Right atrium auricular region (tissue), 2 donors: ENCODE results near the gene HCN3. TPM values are rescaled to one million over a fixed set of nuclear protein-coding genes. Genes with fewer than 3 reads are reported as not detected.

ENCODE experiments used
- DNase-seq: peaks from one replicate; pipeline ENCODE4 v3.0.0-alpha.2; 2019; ENCODE audit warnings: low spot score
- H3K27ac ChIP-seq, 2 donors: fragments of 200-600 bp; sonication (generic); 1 replicate in 1 of 2; 2 replicates in 1 of 2; pipeline ENCODE4 v1.5.1; 2016 to 2019
- H3K27me3 ChIP-seq, 2 donors: fragments of 200-600 bp; sonication (generic); one replicate each; pipeline versions ENCODE4 v1.5.1 to v1.6.0; 2017 to 2019
- H3K36me3 ChIP-seq: fragments of 200-600 bp; sonication (generic); one replicate; pipeline ENCODE4 v1.5.1; 2016
- H3K4me1 ChIP-seq, 2 donors: fragments of 200-600 bp; sonication (generic); one replicate each; pipeline versions ENCODE4 v1.5.1 to v1.6.0; 2017 to 2019
- H3K4me3 ChIP-seq, 2 donors: fragments of 200-600 bp; sonication (generic); 1 replicate in 1 of 2; 2 replicates in 1 of 2; pipeline ENCODE4 v1.5.1; 2017 to 2019; ENCODE audit warnings: mild to moderate bottlenecking in 1 of 2, moderate library complexity in 1 of 2
- H3K9me3 ChIP-seq, 2 donors: fragments of 200-600 bp; sonication (generic); one replicate each; pipeline ENCODE4 v1.5.1; 2019
- CTCF ChIP-seq, 2 donors: fragments of 200-600 bp; sonication (generic); IDR thresholded peaks; one replicate each; pipeline ENCODE4 v1.5.1; 2019; ENCODE audit warnings: antibody characterized with exemption in 2 of 2
- total RNA-seq, 2 donors: library from RNA; depleted of rRNA; stranded (reverse); fragments of >200 nt; gene quantifications; one replicate each; pipeline ENCODE4 v1.1.0, GENCODE V29; 2016

HCN3 gene
- total RNA-seq, 2 donors from 2014 or later: 0.35 to 0.41 TPM

GRCh38 chr1:155277902-155278688 lies 832 bp downstream of the HCN3 start:
- Histone ChIP-seq H3K27ac (peak overlapping the region; percentile 63 to 79), H3K4me1 (peaks cover 0 to 24% of the 10 kb centered on the region in 2 donors), H3K27me3 (no peaks in the 10 kb centered on the region), H3K4me3 (peak overlapping the region; percentile 61 to 80), H3K36me3 (no peaks in the 10 kb centered on the region), H3K9me3 (no peaks in the 10 kb centered on the region)
- no peak for TF ChIP-seq CTCF (IDR thresholded peaks at IDR 0.05)
- no peak for DNase-seq

GRCh38 chr1:155278689-155279160 lies 1.5 kb downstream of the HCN3 start:
- DNase-seq: no peak
- Histone ChIP-seq H3K27ac (no peak overlapping the region), H3K36me3 (no peaks in the 10 kb centered on the region), H3K9me3 (no peaks in the 10 kb centered on the region), H3K27me3 (no peaks in the 10 kb centered on the region), H3K4me1 (peaks cover 0 to 22% of the 10 kb centered on the region in 2 donors), H3K4me3 (no peak overlapping the region)
- no peak for TF ChIP-seq CTCF (IDR thresholded peaks at IDR 0.05)

DNA sequence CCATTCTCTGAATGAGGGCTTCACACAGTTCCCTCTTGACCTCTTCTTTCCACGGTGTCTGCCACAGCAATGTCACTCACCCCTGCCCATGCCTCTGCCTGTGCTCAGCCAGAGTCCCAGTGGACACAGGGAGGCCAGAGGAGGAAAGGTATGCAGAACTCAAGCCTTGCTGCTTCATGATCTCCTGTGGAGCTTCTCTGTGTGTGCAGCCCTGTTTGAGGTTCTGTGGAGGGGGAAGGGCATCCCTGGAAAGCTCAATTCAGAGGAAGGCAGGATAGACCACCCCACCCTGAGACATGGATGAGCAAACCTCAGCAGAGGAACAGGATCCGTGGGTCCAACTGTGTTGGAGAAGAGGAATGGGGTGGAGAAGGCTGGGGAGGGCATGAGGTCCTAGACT lies 2.0 kb downstream of the HCN3 start:
- Histone ChIP-seq H3K9me3 (no peaks in the 10 kb centered on the region), H3K36me3 (no peaks in the 10 kb centered on the region), H3K27me3 (no peaks in the 10 kb centered on the region), H3K4me3 (no peak overlapping the region), H3K4me1 (peaks cover 0 to 19% of the 10 kb centered on the region in 2 donors), H3K27ac (no peak overlapping the region)
- no peak for TF ChIP-seq CTCF (IDR thresholded peaks at IDR 0.05)
- DNase-seq: no peak

DNA sequence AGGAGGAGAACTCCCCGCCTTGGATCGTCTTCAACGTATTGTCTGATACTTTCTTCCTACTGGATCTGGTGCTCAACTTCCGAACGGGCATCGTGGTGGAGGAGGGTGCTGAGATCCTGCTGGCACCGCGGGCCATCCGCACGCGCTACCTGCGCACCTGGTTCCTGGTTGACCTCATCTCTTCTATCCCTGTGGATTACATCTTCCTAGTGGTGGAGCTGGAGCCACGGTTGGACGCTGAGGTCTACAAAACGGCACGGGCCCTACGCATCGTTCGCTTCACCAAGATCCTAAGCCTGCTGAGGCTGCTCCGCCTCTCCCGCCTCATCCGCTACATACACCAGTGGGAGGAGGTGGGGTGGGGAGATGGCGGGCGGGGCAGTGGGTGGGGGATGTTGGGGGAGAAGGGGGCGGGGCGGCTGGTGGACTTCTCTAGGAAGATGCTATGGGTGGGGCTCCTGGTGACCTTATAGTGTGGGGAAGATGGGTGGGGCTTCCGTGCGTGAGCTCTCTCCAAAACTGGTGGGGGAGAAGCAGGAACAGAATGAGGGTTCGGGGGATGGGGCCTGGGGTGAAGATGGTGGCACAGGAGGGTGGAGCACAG lies 5.3 kb downstream of the HCN3 start:
- Histone ChIP-seq H3K9me3 (no peaks in the 10 kb centered on the region), H3K4me3 (no peak overlapping the region), H3K4me1 (peaks cover 0 to 10% of the 10 kb centered on the region in 2 donors), H3K27ac (no peak overlapping the region), H3K27me3 (no peaks in the 10 kb centered on the region), H3K36me3 (no peaks in the 10 kb centered on the region)
- no peak for TF ChIP-seq CTCF (IDR thresholded peaks at IDR 0.05)
- no peak for DNase-seq

DNA sequence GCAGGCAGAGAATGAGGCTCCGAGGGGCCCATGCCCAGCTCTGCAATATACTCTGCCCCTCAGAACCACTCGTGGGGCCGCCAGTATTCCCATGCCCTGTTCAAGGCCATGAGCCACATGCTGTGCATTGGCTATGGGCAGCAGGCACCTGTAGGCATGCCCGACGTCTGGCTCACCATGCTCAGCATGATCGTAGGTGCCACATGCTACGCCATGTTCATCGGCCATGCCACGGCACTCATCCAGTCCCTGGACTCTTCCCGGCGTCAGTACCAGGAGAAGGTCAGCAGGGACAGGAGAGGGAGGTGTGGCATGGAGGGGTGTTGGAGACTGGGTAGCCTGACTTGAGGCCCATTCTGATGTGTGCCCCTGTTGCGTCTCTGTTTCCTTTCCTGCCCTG lies 7.2 kb downstream of the HCN3 start:
- no peak for DNase-seq
- no peaks in the 10 kb centered on the region for H3K9me3 ChIP-seq
- no peak overlapping the region for H3K27ac ChIP-seq
- no peaks in the 10 kb centered on the region for H3K27me3 ChIP-seq
- no peak for TF ChIP-seq CTCF (IDR thresholded peaks at IDR 0.05)
- H3K4me3 ChIP-seq: no peak overlapping the region
- no peaks in the 10 kb centered on the region for H3K36me3 ChIP-seq
- H3K4me1 ChIP-seq: no peaks in the 10 kb centered on the region
